GM23338 (cell line): ENCODE data around the gene WDR70. TPM values are rescaled to one million over a fixed set of nuclear protein-coding genes. Genes with fewer than 3 reads are reported as not detected.

Experiments used
- ATAC-seq: fragments of 200-7000 bp; cut with Tn5 transposase; 3 replicates; pipeline ENCODE4 v1.9.1; 2020
- DNase-seq: peaks from one replicate; pipeline ENCODE4 v3.0.0-alpha.2; 2015; ENCODE audit warnings: low spot score
- H2AFZ ChIP-seq: fragments of 200-600 bp; sonication (generic); 2 replicates; pipeline ENCODE4 v1.8.0; 2016; ENCODE audit warnings: antibody characterized with exemption, mild to moderate bottlenecking, moderate library complexity
- H3F3A ChIP-seq: fragments of 200-600 bp; sonication (generic); replicated peaks from 2 replicates; pipeline ENCODE4 v1.8.0; 2017; ENCODE audit warnings: antibody characterized with exemption, mixed run types, low read depth
- H3K27ac ChIP-seq: fragments of 200-600 bp; sonication (generic); 2 replicates; pipeline ENCODE4 v1.6.1; 2016; ENCODE audit warnings: low read depth
- H3K27me3 ChIP-seq: fragments of 200-600 bp; sonication (generic); 2 replicates; pipeline ENCODE4 v1.8.0; 2016; ENCODE audit warnings: mild to moderate bottlenecking, mixed run types, moderate library complexity; ENCODE audit not compliant: insufficient read depth
- H3K36me3 ChIP-seq: fragments of 200-600 bp; sonication (generic); 2 replicates; pipeline ENCODE4 v1.8.0; 2016; ENCODE audit warnings: mild to moderate bottlenecking; ENCODE audit not compliant: insufficient read depth
- H3K4me1 ChIP-seq: fragments of 200-600 bp; sonication (generic); 2 replicates; pipeline ENCODE4 v1.8.0; 2016; ENCODE audit warnings: mild to moderate bottlenecking, moderate library complexity; ENCODE audit not compliant: insufficient read depth
- H3K4me2 ChIP-seq: fragments of 200-600 bp; sonication (generic); 2 replicates; pipeline ENCODE4 v1.7.1; 2017; ENCODE audit warnings: mixed run types
- H3K4me3 ChIP-seq: fragments of 200-600 bp; sonication (generic); 2 replicates; pipeline ENCODE4 v1.6.1; 2016; ENCODE audit warnings: mixed run types
- H3K79me2 ChIP-seq: fragments of 200-600 bp; sonication (generic); replicated peaks from 2 replicates; pipeline ENCODE4 v1.8.0; 2017; ENCODE audit warnings: mild to moderate bottlenecking; ENCODE audit not compliant: insufficient read depth
- H3K9me2 ChIP-seq: fragments of 200-600 bp; sonication (generic); 2 replicates; pipeline ENCODE4 v1.8.0; 2017; ENCODE audit not compliant: insufficient read depth
- H4K20me1 ChIP-seq: fragments of 200-600 bp; sonication (generic); replicated peaks from 2 replicates; pipeline ENCODE4 v1.8.0; 2017; ENCODE audit warnings: mild to moderate bottlenecking; ENCODE audit not compliant: insufficient read depth
- H3K27ac Mint-ChIP-seq: 2 replicates; pipeline ENCODE4 v1.8.0; 2020; ENCODE audit warnings: inconsistent platforms, mild to moderate bottlenecking, moderate library complexity, mixed read lengths
- H3K27me3 Mint-ChIP-seq: 3 replicates; pipeline ENCODE4 v1.8.0; 2022; ENCODE audit warnings: low read depth, mild to moderate bottlenecking, moderate library complexity, mixed read lengths, inconsistent platforms; ENCODE audit not compliant: insufficient read depth, poor library complexity
- H3K36me3 Mint-ChIP-seq: 3 replicates; pipeline ENCODE4 v1.8.0; 2021; ENCODE audit warnings: low read depth, mild to moderate bottlenecking, inconsistent platforms, moderate library complexity, mixed read lengths
- H3K4me1 Mint-ChIP-seq: 3 replicates; pipeline ENCODE4 v1.8.0; 2020; ENCODE audit warnings: mild to moderate bottlenecking, inconsistent platforms, mixed read lengths
- H3K4me3 Mint-ChIP-seq: 3 replicates; pipeline ENCODE4 v1.8.0; 2021; ENCODE audit warnings: moderate library complexity, mild to moderate bottlenecking, inconsistent platforms, mixed read lengths
- H3K9me3 Mint-ChIP-seq: 3 replicates; pipeline ENCODE4 v1.8.0; 2020; ENCODE audit warnings: moderate library complexity, mild to moderate bottlenecking, inconsistent platforms, mixed read lengths
- CREB1 ChIP-seq: fragments of 250-450 bp; sonication (Bioruptor Pico); IDR thresholded peaks from 2 replicates; pipeline ENCODE4 v1.5.0; 2020; ENCODE audit warnings: low read depth, mild to moderate bottlenecking, moderate library complexity
- ETS1 ChIP-seq: IDR thresholded peaks from 2 replicates; pipeline ENCODE4 v1.6.1; 2016; ENCODE audit warnings: antibody characterized with exemption
- EZH2 ChIP-seq: fragments of 200-600 bp; sonication (generic); IDR thresholded peaks from one replicate; pipeline ENCODE4 v1.8.0; 2017; ENCODE audit warnings: antibody characterized with exemption, mild to moderate bottlenecking, low read depth; ENCODE audit not compliant: unreplicated experiment
- EZH2phosphoT487 ChIP-seq: fragments of 200-600 bp; sonication (generic); IDR thresholded peaks from one replicate; pipeline ENCODE4 v1.8.1; 2018; ENCODE audit warnings: antibody characterized with exemption; ENCODE audit not compliant: unreplicated experiment
- JUNB ChIP-seq: IDR thresholded peaks from one replicate; pipeline ENCODE4 v1.6.1; 2016; ENCODE audit warnings: antibody characterized with exemption; ENCODE audit not compliant: unreplicated experiment
- POLR2AphosphoS5 ChIP-seq: IDR thresholded peaks from 2 replicates; pipeline ENCODE4 v1.6.1; 2016; ENCODE audit warnings: antibody characterized with exemption, low read depth
- STAT1 ChIP-seq: IDR thresholded peaks from one replicate; pipeline ENCODE4 v1.6.1; 2016; ENCODE audit warnings: antibody characterized with exemption; ENCODE audit not compliant: unreplicated experiment
- ZNF114 ChIP-seq: fragments of 250-450 bp; sonication (Bioruptor Pico); IDR thresholded peaks from 2 replicates; pipeline ENCODE4 v1.5.0; 2020; ENCODE audit warnings: mild to moderate bottlenecking, moderate library complexity
- ZNF462 ChIP-seq: fragments of 250-450 bp; sonication (Bioruptor Pico); IDR thresholded peaks from 2 replicates; pipeline ENCODE4 v1.5.0; 2020; ENCODE audit warnings: mild to moderate bottlenecking, moderate library complexity
- polyA plus RNA-seq: library from polyadenylated mRNA; unstranded; fragments of >200 nt; fragmentation: Nextera tagmentation; extraction: Ambion mirVana; gene quantifications from 2 replicates; pipeline ENCODE4 v1.2.1, GENCODE V29; 2016
- total RNA-seq: library from RNA; depleted of rRNA; stranded (reverse); fragments of >200 nt; shearing (Covaris generic); gene quantifications from 2 replicates; pipeline ENCODE4 v1.2.3, GENCODE V29; 2014
- TF ChIP-seq, protein P1 (sequence below), 2 experiments: fragments of 200-600 bp in 1 of 2; sonication (generic) in 1 of 2; conservative IDR thresholded peaks; 2 replicates each; pipeline versions ENCODE4 v1.5.1 to v1.6.1; 2016 to 2017; ENCODE audit warnings: antibody characterized with exemption in 2 of 2, low read depth in 2 of 2, mild to moderate bottlenecking in 2 of 2, moderate library complexity in 1 of 2
- TF ChIP-seq, protein P2 (sequence below): IDR thresholded peaks from one replicate; pipeline ENCODE4 v1.6.1; 2018; ENCODE audit warnings: antibody characterized with exemption; ENCODE audit not compliant: unreplicated experiment

Gene WDR70
- total and polyA plus RNA-seq, 2 experiments from 2014 or later: 34.9 to 86.7 TPM

GRCh38 chr5:37787742-37788141, 408.6 kb downstream of the WDR70 start:
- Mint-ChIP-seq H3K9me3 (peaks cover 41% of the 10 kb centered on the region), H3K27ac (no peak overlapping the region), H3K4me1 (peaks cover 9% of the 10 kb centered on the region), H3K36me3 (peaks cover 27% of the 10 kb centered on the region), H3K27me3 (peaks cover 1% of the 10 kb centered on the region), H3K4me3 (no peak overlapping the region)
- DNase-seq (no peak), ATAC-seq (no peak)
- H3K36me3 ChIP-seq: no peaks in the 10 kb centered on the region
- H3K79me2 ChIP-seq: no peaks in the 10 kb centered on the region
- H3K27ac ChIP-seq: no peak overlapping the region
- no peaks in the 10 kb centered on the region for H4K20me1 ChIP-seq
- peaks cover 13% of the 10 kb centered on the region for H3K4me1 ChIP-seq
- peaks cover 7% of the 10 kb centered on the region for H3K9me2 ChIP-seq
- H3K4me3 ChIP-seq: no peak overlapping the region
- TF ChIP-seq ZNF462 (CRISPR knock-in tag): no peak
- no peak for TF ChIP-seq CREB1 (CRISPR knock-in tag)
- no peak for TF ChIP-seq STAT1
- TF ChIP-seq, protein P1, sequence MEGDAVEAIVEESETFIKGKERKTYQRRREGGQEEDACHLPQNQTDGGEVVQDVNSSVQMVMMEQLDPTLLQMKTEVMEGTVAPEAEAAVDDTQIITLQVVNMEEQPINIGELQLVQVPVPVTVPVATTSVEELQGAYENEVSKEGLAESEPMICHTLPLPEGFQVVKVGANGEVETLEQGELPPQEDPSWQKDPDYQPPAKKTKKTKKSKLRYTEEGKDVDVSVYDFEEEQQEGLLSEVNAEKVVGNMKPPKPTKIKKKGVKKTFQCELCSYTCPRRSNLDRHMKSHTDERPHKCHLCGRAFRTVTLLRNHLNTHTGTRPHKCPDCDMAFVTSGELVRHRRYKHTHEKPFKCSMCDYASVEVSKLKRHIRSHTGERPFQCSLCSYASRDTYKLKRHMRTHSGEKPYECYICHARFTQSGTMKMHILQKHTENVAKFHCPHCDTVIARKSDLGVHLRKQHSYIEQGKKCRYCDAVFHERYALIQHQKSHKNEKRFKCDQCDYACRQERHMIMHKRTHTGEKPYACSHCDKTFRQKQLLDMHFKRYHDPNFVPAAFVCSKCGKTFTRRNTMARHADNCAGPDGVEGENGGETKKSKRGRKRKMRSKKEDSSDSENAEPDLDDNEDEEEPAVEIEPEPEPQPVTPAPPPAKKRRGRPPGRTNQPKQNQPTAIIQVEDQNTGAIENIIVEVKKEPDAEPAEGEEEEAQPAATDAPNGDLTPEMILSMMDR (conservative IDR thresholded peaks at IDR 0.05; ENCODE audit: low read depth in 2 of 2): no peak
- TF ChIP-seq, protein P2, sequence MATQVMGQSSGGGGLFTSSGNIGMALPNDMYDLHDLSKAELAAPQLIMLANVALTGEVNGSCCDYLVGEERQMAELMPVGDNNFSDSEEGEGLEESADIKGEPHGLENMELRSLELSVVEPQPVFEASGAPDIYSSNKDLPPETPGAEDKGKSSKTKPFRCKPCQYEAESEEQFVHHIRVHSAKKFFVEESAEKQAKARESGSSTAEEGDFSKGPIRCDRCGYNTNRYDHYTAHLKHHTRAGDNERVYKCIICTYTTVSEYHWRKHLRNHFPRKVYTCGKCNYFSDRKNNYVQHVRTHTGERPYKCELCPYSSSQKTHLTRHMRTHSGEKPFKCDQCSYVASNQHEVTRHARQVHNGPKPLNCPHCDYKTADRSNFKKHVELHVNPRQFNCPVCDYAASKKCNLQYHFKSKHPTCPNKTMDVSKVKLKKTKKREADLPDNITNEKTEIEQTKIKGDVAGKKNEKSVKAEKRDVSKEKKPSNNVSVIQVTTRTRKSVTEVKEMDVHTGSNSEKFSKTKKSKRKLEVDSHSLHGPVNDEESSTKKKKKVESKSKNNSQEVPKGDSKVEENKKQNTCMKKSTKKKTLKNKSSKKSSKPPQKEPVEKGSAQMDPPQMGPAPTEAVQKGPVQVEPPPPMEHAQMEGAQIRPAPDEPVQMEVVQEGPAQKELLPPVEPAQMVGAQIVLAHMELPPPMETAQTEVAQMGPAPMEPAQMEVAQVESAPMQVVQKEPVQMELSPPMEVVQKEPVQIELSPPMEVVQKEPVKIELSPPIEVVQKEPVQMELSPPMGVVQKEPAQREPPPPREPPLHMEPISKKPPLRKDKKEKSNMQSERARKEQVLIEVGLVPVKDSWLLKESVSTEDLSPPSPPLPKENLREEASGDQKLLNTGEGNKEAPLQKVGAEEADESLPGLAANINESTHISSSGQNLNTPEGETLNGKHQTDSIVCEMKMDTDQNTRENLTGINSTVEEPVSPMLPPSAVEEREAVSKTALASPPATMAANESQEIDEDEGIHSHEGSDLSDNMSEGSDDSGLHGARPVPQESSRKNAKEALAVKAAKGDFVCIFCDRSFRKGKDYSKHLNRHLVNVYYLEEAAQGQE: no peak
- no peak for TF ChIP-seq JUNB
- no peak for TF ChIP-seq POLR2AphosphoS5
- no peak for TF ChIP-seq EZH2phosphoT487
- TF ChIP-seq ZNF114 (CRISPR knock-in tag): no peak
- TF ChIP-seq ETS1: no peak
- no peak for TF ChIP-seq EZH2
- no peaks in the 10 kb centered on the region for H3K27me3 ChIP-seq
- no peak overlapping the region for H3K4me2 ChIP-seq
- no peaks in the 10 kb centered on the region for H3F3A ChIP-seq
- no peak overlapping the region; the same call in 1 of the 2 replicates for H2AFZ ChIP-seq
